HG03025 (cell line): ENCODE measurements around the gene NUDT16L1.

ENCODE experiments used
- ATAC-seq: cut with Tn5 transposase; IDR thresholded peaks from one replicate; pipeline ENCODE4 v1.9.1; 2021; ENCODE audit warnings: mild to moderate bottlenecking, moderate library complexity; ENCODE audit not compliant: unreplicated experiment, low FRiP score

NUDT16L1 gene

GRCh38 chr16:4682084-4682591 is 11.2 kb upstream of the NUDT16L1 start:
- no peak for ATAC-seq

GRCh38 chr16:4682616-4683254 is 10.6 kb upstream of the NUDT16L1 start:
- no peak for ATAC-seq

GRCh38 chr16:4683255-4684057 is 9.9 kb upstream of the NUDT16L1 start:
- ATAC-seq, result no peak

- ATAC-seq, result no peak
Observed at GRCh38 chr16:4684058-4684715, 9.2 kb upstream of the NUDT16L1 start.

GRCh38 chr16:4684763-4685162 is 8.6 kb upstream of the NUDT16L1 start:
- no peak for ATAC-seq

- ATAC-seq, result no peak
Observed at GRCh38 chr16:4685292-4685691, 8.1 kb upstream of the NUDT16L1 start.

- ATAC-seq, result no peak
Observed at GRCh38 chr16:4685776-4686496, 7.4 kb upstream of the NUDT16L1 start.

DNA sequence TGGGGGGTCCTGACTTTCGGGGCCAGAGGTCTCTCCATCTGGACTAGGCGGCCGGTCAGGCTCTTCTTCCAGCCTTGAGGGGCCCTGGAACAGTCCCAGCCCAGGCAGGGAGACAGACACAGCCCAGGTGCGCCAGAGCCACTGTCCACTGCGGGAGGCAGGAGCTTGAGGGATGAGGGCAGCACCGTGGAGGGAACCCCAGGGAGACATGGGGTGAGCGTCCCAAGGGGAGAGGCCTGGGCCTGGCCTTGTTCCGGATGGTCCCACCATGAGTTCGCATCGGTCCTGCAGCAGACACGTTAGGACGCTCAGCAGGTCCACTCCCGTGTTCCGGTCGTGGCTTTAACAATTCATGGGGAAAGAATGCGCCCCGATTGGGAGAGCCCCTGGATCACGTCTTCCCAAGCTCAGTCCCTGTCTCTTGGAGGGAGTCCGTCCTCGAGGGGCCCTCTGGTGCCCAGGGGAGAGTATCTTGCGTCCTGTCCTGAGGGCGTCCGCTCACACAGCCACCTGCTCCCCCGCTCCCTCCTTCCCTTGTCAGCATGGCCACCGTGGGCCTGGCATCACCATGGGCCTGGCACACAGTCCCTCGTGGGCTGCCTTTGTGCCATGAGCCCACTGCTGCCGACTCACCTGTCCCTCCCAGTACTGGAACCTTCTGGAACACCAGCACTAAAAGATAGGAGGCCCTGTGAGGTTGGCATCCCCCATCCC is 6.7 kb upstream of the NUDT16L1 start:
- no peak for ATAC-seq

DNA sequence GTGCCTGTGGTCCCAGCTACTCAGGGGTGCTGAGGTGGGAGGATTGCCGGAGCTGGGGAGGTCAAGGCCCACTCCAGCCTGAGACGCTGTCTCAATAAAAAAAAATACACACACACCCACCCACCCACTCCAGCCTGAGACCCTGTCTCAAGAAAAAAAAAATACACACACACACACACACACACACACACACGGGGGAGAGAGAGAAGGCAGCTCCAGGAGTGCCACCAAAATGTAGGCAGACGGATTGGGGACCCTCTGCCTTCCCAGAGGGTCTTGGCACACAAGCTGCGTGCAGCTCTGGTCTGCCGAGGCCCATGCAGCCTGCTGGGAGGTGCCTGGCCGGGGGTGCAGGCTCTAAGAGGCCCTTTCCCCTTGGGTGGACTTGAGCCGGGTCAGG is 5.9 kb upstream of the NUDT16L1 start:
- no peak for ATAC-seq

GRCh38 chr16:4687946-4688673 is 5.3 kb upstream of the NUDT16L1 start:
- ATAC-seq, result no peak

GRCh38 chr16:4688674-4689045 is 4.7 kb upstream of the NUDT16L1 start:
- no peak for ATAC-seq

DNA sequence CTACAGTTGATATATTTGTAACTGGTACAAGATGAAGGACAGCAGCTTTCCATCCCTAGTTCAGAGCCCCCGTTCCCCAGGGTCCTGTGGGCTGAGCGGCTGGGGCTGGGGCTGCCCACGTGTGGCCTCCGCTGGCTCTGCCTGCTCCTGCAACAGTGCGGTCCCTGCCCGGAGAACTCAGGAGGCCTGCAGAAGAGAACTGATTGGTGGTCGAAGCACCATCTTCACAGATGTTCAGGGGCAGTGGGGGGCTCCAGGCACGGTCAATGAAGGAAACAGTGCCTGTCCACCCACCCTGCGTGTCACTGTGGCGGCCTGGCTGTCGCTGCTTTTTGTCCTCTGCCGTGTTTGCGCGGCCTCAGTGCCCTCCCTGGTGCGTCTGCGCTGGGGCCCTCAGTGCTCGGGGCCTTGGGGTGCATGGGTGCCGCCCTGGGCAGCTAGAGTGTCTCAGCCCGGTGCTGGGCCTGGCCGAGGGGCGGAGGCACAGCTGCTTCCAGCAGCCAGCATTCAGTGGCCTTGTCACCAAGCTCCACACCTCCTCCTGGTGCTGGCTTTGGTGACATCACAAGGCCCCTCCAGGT is 4.2 kb upstream of the NUDT16L1 start:
- ATAC-seq, result no peak

- ATAC-seq, result no peak
Observed at GRCh38 chr16:4689864-4690704, 3.3 kb upstream of the NUDT16L1 start.

DNA sequence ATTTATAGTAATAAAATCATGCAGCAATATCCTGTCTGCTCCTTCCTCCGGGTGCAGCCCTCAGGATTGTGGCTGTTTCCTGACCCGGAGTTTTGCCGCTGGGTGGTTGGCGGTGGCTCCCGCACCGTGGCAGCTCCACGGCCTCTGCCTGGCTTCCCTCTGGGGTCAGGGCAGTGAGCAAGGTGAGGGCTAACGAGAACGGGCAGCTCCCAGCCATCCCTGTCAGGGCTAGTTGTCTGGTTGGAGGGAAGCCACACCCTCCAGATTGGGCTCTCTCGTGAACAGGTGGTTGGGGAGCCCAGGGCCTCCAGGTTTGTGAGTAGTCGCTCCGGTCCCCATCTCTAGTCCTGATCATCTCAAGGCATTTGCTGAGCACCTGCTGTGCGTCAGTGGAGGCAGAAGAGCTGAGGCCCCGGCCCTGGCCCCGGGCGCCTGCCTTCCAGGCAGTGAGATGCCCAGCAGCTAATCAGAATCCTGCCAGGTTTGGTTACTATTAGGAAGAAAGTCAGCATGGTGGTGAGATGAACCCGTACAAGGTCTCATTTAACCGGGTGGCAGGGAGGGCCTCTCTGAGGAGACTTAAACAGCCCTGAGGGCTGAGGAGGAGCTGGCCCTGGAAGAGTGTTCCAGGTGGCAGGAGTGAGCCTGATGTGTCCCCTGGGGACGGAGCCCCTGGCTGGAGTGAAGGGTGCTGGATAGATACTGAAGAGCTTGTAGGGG is 2.3 kb upstream of the NUDT16L1 start:
- no peak for ATAC-seq

GRCh38 chr16:4691666-4692412 is 1.5 kb upstream of the NUDT16L1 start:
- ATAC-seq, result no peak

- ATAC-seq, result peak; percentile 8
Observed at GRCh38 chr16:4692460-4693295, 684 bp upstream of the NUDT16L1 start.
